HEK293 (cell line): ENCODE results near the gene MICU1.

Source experiments
- CTCF ChIA-PET: fragments of 350-600 bp; formaldehyde crosslinking; extraction: SDS; loops from one replicate; lab custom pipeline; 2021; ENCODE audit warnings: antibody characterized with exemption; lab: Yijun Ruan, JAX
- POLR2A ChIA-PET: fragments of 300-600 bp; formaldehyde crosslinking; extraction: SDS; loops from one replicate; lab custom pipeline; 2020; ENCODE audit warnings: antibody characterized with exemption, inconsistent platforms; lab: Yijun Ruan, JAX
- H3K27ac ChIP-seq: fragments of 200-500 bp; sonication (Bioruptor generic); 2 replicates; pipeline ENCODE4 v1.5.1; 2014; ENCODE audit warnings: low read depth, low read length, control low read depth, inconsistent platforms; ENCODE audit errors: extremely low read depth
- H3K36me3 ChIP-seq, 2 experiments: fragments of 200-500 bp in 1 of 2; sonication (Bioruptor generic) in 1 of 2; 1 replicate in 1 of 2; 2 replicates in 1 of 2; pipeline ENCODE4 v1.5.1; 2014 to 2017; ENCODE audit warnings: inconsistent platforms in 2 of 2, low read length in 2 of 2; ENCODE audit not compliant: control insufficient read depth in 2 of 2, insufficient read depth in 1 of 2
- H3K4me1 ChIP-seq: fragments of 200-500 bp; sonication (Bioruptor generic); 2 replicates; pipeline ENCODE4 v1.5.1; 2014; ENCODE audit warnings: mild to moderate bottlenecking, low read length, inconsistent platforms; ENCODE audit not compliant: control insufficient read depth, insufficient read depth
- H3K4me3 ChIP-seq: 2 replicates; pipeline ENCODE4 v1.5.1; 2011; ENCODE audit warnings: low read depth, mild to moderate bottlenecking, control low read depth, low read length, moderate library complexity
- H3K9me3 ChIP-seq: fragments of 200-500 bp; sonication (Bioruptor generic); 2 replicates; pipeline ENCODE4 v1.5.1; 2014; ENCODE audit warnings: low read depth, low read length, inconsistent platforms; ENCODE audit not compliant: control insufficient read depth, insufficient read depth
- BCL6B ChIP-seq: fragments of 450-650 bp; formaldehyde crosslinking; IDR thresholded peaks from 2 replicates; pipeline ENCODE4 v1.5.1; 2017; ENCODE audit warnings: missing biosample characterization, missing genetic modification characterization
- GLI4 ChIP-seq: fragments of 450-650 bp; formaldehyde crosslinking; IDR thresholded peaks from 2 replicates; pipeline ENCODE4 v1.5.1; 2016; ENCODE audit warnings: missing biosample characterization, missing genetic modification characterization
- SP2 ChIP-seq: fragments of 450-650 bp; formaldehyde crosslinking; IDR thresholded peaks from 2 replicates; pipeline ENCODE4 v1.5.1; 2016; ENCODE audit warnings: missing biosample characterization, missing genetic modification characterization
- TCF7L2 ChIP-seq: IDR thresholded peaks from 2 replicates; pipeline ENCODE4 v1.6.1; 2011; ENCODE audit warnings: low read depth, mild to moderate bottlenecking, inconsistent platforms, low read length, moderate library complexity, borderline replicate concordance
- ZBTB20 ChIP-seq: fragments of 450-650 bp; formaldehyde crosslinking; IDR thresholded peaks from 2 replicates; pipeline ENCODE4 v1.5.1; 2016; ENCODE audit warnings: missing biosample characterization, missing genetic modification characterization
- ZBTB26 ChIP-seq: fragments of 450-650 bp; formaldehyde crosslinking; optimal IDR thresholded peaks from 2 replicates; pipeline ENCODE3; 2016; ENCODE audit warnings: missing biosample characterization, mild to moderate bottlenecking, missing genetic modification characterization
- ZBTB49 ChIP-seq: fragments of 450-650 bp; formaldehyde crosslinking; IDR thresholded peaks from 2 replicates; pipeline ENCODE4 v1.5.1; 2016; ENCODE audit warnings: missing biosample characterization, missing genetic modification characterization, low read depth
- ZFP69B ChIP-seq: fragments of 450-650 bp; formaldehyde crosslinking; IDR thresholded peaks from 2 replicates; pipeline ENCODE4 v1.5.1; 2016; ENCODE audit warnings: missing biosample characterization, missing genetic modification characterization
- ZNF10 ChIP-seq: fragments of 450-650 bp; formaldehyde crosslinking; IDR thresholded peaks from 2 replicates; pipeline ENCODE4 v1.5.1; 2017; ENCODE audit warnings: missing biosample characterization, missing genetic modification characterization
- ZNF112 ChIP-seq: fragments of 450-650 bp; formaldehyde crosslinking; IDR thresholded peaks from 2 replicates; pipeline ENCODE4 v1.5.0; 2017; ENCODE audit warnings: missing biosample characterization, missing genetic modification characterization
- ZNF133 ChIP-seq: fragments of 450-650 bp; formaldehyde crosslinking; IDR thresholded peaks from 2 replicates; pipeline ENCODE4 v1.5.1; 2016; ENCODE audit warnings: missing biosample characterization, missing genetic modification characterization
- ZNF169 ChIP-seq: fragments of 450-650 bp; formaldehyde crosslinking; IDR thresholded peaks from 2 replicates; pipeline ENCODE4 v1.5.1; 2016; ENCODE audit warnings: missing biosample characterization, missing genetic modification characterization
- ZNF280C ChIP-seq: fragments of 450-650 bp; formaldehyde crosslinking; IDR thresholded peaks from 2 replicates; pipeline ENCODE4 v1.5.1; 2016; ENCODE audit warnings: missing biosample characterization, missing genetic modification characterization
- ZNF555 ChIP-seq: fragments of 450-650 bp; formaldehyde crosslinking; conservative IDR thresholded peaks from 2 replicates; pipeline ENCODE4 v1.5.1; 2017; ENCODE audit warnings: missing biosample characterization, mild to moderate bottlenecking, missing genetic modification characterization, inconsistent platforms
- ZNF580 ChIP-seq: fragments of 450-650 bp; formaldehyde crosslinking; IDR thresholded peaks from 2 replicates; pipeline ENCODE4 v1.5.1; 2016; ENCODE audit warnings: missing biosample characterization, missing genetic modification characterization
- ZNF623 ChIP-seq: fragments of 450-650 bp; formaldehyde crosslinking; IDR thresholded peaks from 2 replicates; pipeline ENCODE4 v1.5.1; 2016; ENCODE audit warnings: missing biosample characterization, missing genetic modification characterization
- ZNF626 ChIP-seq: fragments of 450-650 bp; sonication (Bioruptor Pico); formaldehyde crosslinking; IDR thresholded peaks from 2 replicates; pipeline ENCODE4 v1.5.1; 2018; ENCODE audit warnings: missing biosample characterization, missing genetic modification characterization, inconsistent platforms
- ZNF629 ChIP-seq: fragments of 450-650 bp; formaldehyde crosslinking; IDR thresholded peaks from 2 replicates; pipeline ENCODE4 v1.5.1; 2017; ENCODE audit warnings: missing biosample characterization, missing genetic modification characterization
- ZNF701 ChIP-seq: fragments of 450-650 bp; formaldehyde crosslinking; IDR thresholded peaks from 2 replicates; pipeline ENCODE4 v1.5.1; 2016; ENCODE audit warnings: missing biosample characterization, missing genetic modification characterization
- ZNF76 ChIP-seq: fragments of 450-650 bp; formaldehyde crosslinking; IDR thresholded peaks from 2 replicates; pipeline ENCODE4; 2016; ENCODE audit warnings: low read depth, missing biosample characterization, missing genetic modification characterization, borderline replicate concordance
- ZSCAN23 ChIP-seq: fragments of 450-650 bp; formaldehyde crosslinking; IDR thresholded peaks from 2 replicates; pipeline ENCODE4 v1.5.1; 2016; ENCODE audit warnings: missing biosample characterization, missing genetic modification characterization

Gene MICU1

GRCh38 chr10:72561745-72562166, 64.1 kb downstream of the MICU1 start:
- no peaks in the 10 kb centered on the region for H3K4me1 ChIP-seq
- no peak overlapping the region for H3K27ac ChIP-seq
- CTCF ChIA-PET = no interaction called here
- no peaks in the 10 kb centered on the region for H3K9me3 ChIP-seq
- TF ChIP-seq ZNF169 = no peak
- no peak for TF ChIP-seq BCL6B (tag by site-specific recombination)
- TF ChIP-seq ZSCAN23 (tag by site-specific recombination) = no peak
- no peak for TF ChIP-seq ZNF701 (tag by site-specific recombination)
- TF ChIP-seq ZBTB49 = no peak
- peaks cover 20 to 45% of the 10 kb centered on the region in 2 experiments; a peak in 2 of 3 replicates for H3K36me3 ChIP-seq
- POLR2A ChIA-PET = interaction anchor here (0.6 kb wide), 1 partner anchor 360 kb away, joined by 3 read pairs; no protein-coding TSS in a partner anchor
- H3K4me3 ChIP-seq = no peak overlapping the region

GRCh38 chr10:72557362-72557761, 68.5 kb downstream of the MICU1 start:
- TF ChIP-seq ZNF76 (tag by site-specific recombination) = no peak
- TF ChIP-seq ZBTB26 (tag by site-specific recombination) = no peak
- no peak for TF ChIP-seq ZNF10 (tag by site-specific recombination)
- TF ChIP-seq ZNF626 (tag by site-specific recombination) = no peak
- no peak for TF ChIP-seq SP2 (tag by site-specific recombination)
- TF ChIP-seq ZBTB20 = no peak
- no peak for TF ChIP-seq ZNF280C (tag by site-specific recombination)
- no peak for TF ChIP-seq ZNF555 (tag by site-specific recombination)
- H3K9me3 ChIP-seq = no peaks in the 10 kb centered on the region
- H3K36me3 ChIP-seq = peaks cover 7 to 23% of the 10 kb centered on the region in 2 experiments; a peak in 2 of 3 replicates
- CTCF ChIA-PET = interaction anchor here (1.3 kb wide), 1 partner anchor 10 kb away, joined by 5 read pairs; no protein-coding TSS in a partner anchor
- no peaks in the 10 kb centered on the region for H3K4me1 ChIP-seq
- H3K4me3 ChIP-seq = no peak overlapping the region
- POLR2A ChIA-PET = no interaction called here
- H3K27ac ChIP-seq = no peak overlapping the region

GRCh38 chr10:72552857-72553256, 73.0 kb downstream of the MICU1 start:
- CTCF ChIA-PET = no interaction called here
- no peak overlapping the region for H3K27ac ChIP-seq

More at GRCh38 chr10:72552857-72553256, 73.0 kb downstream of the MICU1 start:
- H3K36me3 ChIP-seq = peaks cover 16 to 22% of the 10 kb centered on the region in 2 experiments
- no peaks in the 10 kb centered on the region for H3K9me3 ChIP-seq
- H3K4me3 ChIP-seq = no peak overlapping the region
- TF ChIP-seq TCF7L2 (no peak), ZNF112 (no peak), ZFP69B (tag by site-specific recombination) (no peak), ZNF623 (no peak), ZNF133 (tag by site-specific recombination) (no peak), ZNF629 (tag by site-specific recombination) (no peak), ZNF580 (no peak), GLI4 (tag by site-specific recombination) (no peak)
- H3K4me1 ChIP-seq = no peaks in the 10 kb centered on the region
- POLR2A ChIA-PET = interaction anchor here (0.6 kb wide), 1 partner anchor 48 kb away, joined by 3 read pairs; no protein-coding TSS in a partner anchor
